MCF 10A (cell line): ENCODE data around the gene CENPM. TPM values are rescaled to one million over a fixed set of nuclear protein-coding genes. Genes with fewer than 3 reads are reported as not detected.

Source experiments
- BruUV-seq: library from RNA; stranded (reverse); fragments of 400-500 nt; replicated peaks from 2 replicates; lab custom pipeline; 2021; lab: Mats Ljungman, UMichigan
- CTCF ChIA-PET: fragments of 300-600 bp; sonication (Branson Sonifier 250); formaldehyde crosslinking; extraction: SDS; loops from one replicate; lab custom pipeline; 2021; ENCODE audit warnings: antibody characterized with exemption, inconsistent platforms; lab: Yijun Ruan, JAX
- POLR2A ChIA-PET: fragments of 300-600, 350-650 bp; sonication (Branson Sonifier 250); formaldehyde crosslinking; extraction: SDS; loops from one replicate; lab custom pipeline; 2020; ENCODE audit warnings: antibody characterized with exemption, inconsistent platforms; lab: Yijun Ruan, JAX
- DNase-seq: peaks from one replicate; pipeline ENCODE4 v3.0.0-alpha.2; 2018; ENCODE audit not compliant: unreplicated experiment
- H3K27ac Mint-ChIP-seq: one replicate; pipeline ENCODE4 v1.8.0; 2022; ENCODE audit warnings: mild to moderate bottlenecking, low read depth, mixed read lengths; ENCODE audit not compliant: unreplicated experiment
- H3K27me3 Mint-ChIP-seq: one replicate; pipeline ENCODE4 v1.8.0; 2022; ENCODE audit warnings: mixed read lengths; ENCODE audit not compliant: insufficient read depth, unreplicated experiment
- H3K36me3 Mint-ChIP-seq: one replicate; pipeline ENCODE4 v1.8.0; 2022; ENCODE audit warnings: mild to moderate bottlenecking, moderate library complexity, mixed read lengths; ENCODE audit not compliant: insufficient read depth, unreplicated experiment
- H3K4me1 Mint-ChIP-seq: one replicate; pipeline ENCODE4 v1.8.0; 2022; ENCODE audit warnings: mixed read lengths; ENCODE audit not compliant: insufficient read depth, unreplicated experiment
- H3K4me3 Mint-ChIP-seq: one replicate; pipeline ENCODE4 v1.8.0; 2022; ENCODE audit warnings: mild to moderate bottlenecking, moderate library complexity, mixed read lengths; ENCODE audit not compliant: unreplicated experiment
- H3K9me3 Mint-ChIP-seq: one replicate; pipeline ENCODE4 v1.8.0; 2022; ENCODE audit warnings: mixed read lengths; ENCODE audit not compliant: unreplicated experiment
- intact Hi-C: fragments of 100-400 bp; cut with micrococcal nuclease; formaldehyde crosslinking; loops from 2 replicates; pipeline ENCODE4 v1.14.1; 2022
- total RNA-seq: library from RNA; stranded (reverse); gene quantifications from 2 replicates; pipeline ENCODE4 v1.2.3, GENCODE V29; 2022
- TF ChIP-seq, protein P1 (sequence below): fragments of 200-600 bp; IDR thresholded peaks from one replicate; pipeline ENCODE4 v1.8.0; 2022; ENCODE audit warnings: antibody characterized with exemption, mild to moderate bottlenecking; ENCODE audit not compliant: unreplicated experiment

CENPM gene
- total RNA-seq, 1 experiment from 2014 or later = 21.1 TPM

DNA sequence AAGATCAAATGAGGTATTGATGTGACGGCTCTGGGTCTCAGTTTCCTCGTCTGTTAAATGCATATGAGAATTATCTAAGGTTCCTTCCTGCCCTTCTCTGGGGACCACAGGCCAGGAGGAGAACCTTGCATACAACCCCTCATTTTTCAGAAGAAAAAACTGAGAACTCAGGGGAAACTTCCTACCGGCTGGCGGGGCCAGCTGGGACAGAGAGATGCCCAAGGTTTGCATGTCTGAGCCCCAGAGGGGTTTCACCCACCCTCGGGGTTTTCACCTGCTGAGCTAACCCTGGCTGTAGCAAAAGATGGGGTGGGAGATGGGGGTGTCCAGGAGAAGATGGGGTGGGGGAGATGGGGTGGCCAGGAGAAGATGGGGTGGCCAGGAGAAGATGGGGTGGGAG lies 24.6 kb downstream of the CENPM start:
- DNase-seq = no peak
- TF ChIP-seq, protein P1, sequence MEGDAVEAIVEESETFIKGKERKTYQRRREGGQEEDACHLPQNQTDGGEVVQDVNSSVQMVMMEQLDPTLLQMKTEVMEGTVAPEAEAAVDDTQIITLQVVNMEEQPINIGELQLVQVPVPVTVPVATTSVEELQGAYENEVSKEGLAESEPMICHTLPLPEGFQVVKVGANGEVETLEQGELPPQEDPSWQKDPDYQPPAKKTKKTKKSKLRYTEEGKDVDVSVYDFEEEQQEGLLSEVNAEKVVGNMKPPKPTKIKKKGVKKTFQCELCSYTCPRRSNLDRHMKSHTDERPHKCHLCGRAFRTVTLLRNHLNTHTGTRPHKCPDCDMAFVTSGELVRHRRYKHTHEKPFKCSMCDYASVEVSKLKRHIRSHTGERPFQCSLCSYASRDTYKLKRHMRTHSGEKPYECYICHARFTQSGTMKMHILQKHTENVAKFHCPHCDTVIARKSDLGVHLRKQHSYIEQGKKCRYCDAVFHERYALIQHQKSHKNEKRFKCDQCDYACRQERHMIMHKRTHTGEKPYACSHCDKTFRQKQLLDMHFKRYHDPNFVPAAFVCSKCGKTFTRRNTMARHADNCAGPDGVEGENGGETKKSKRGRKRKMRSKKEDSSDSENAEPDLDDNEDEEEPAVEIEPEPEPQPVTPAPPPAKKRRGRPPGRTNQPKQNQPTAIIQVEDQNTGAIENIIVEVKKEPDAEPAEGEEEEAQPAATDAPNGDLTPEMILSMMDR = no peak
- BruUV-seq = no TSS peak
- intact Hi-C loops = no loop called here
- Mint-ChIP-seq H3K4me1 (no peaks in the 10 kb centered on the region), H3K36me3 (no peaks in the 10 kb centered on the region), H3K27me3 (peaks cover 1% of the 10 kb centered on the region), H3K9me3 (no peaks in the 10 kb centered on the region), H3K27ac (no peak overlapping the region), H3K4me3 (no peak overlapping the region)
- CTCF ChIA-PET = interaction anchor here (0.6 to 1.1 kb wide), 3 partner anchors 18 to 39 kb away, joined by 3 to 4 read pairs (median 3); partner anchors contain the start of gene CENPM
- POLR2A ChIA-PET = no interaction called here

DNA sequence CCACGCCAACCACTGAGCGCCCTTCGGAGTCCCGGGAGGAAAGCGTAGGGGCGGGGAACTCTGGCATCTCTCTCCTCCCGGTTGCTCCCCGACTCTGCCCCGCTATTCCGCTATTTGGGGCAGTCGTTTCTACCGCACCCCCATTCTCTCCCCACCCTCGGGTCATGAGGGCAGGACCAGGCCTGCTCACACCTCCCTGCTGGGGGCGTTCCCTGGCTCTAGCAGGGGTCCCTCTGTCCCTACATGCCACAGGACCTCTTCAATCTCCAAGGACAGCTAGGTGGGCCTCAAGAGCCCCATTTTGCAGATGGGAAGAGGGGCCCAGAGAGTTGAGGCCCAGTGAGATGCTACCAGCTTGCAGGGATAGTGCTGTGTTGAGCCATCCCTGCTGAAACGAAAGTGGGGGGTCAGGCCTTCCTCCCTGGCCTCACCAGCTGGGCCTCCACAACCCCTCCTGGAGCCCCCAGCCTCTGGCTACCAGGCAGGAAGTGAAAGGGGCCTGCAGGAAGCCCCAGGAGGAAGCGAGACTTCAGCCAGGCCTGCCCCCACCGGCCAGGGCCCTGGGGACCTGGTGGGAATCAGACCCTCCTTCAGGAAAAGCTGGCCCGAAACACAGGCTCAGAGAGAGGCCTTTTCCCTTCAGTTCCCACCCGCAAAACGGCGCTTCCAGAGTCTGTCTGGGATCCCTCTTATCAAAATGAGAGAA lies 26.5 kb downstream of the CENPM start:
- TF ChIP-seq, protein P1 = no peak
- no peak for DNase-seq
- ChIA-PET CTCF (no interaction called here), POLR2A (no interaction called here)
- intact Hi-C loops = no loop called here
- Mint-ChIP-seq H3K9me3 (no peaks in the 10 kb centered on the region), H3K36me3 (no peaks in the 10 kb centered on the region), H3K4me1 (no peaks in the 10 kb centered on the region), H3K27me3 (peaks cover 17% of the 10 kb centered on the region), H3K4me3 (no peak overlapping the region), H3K27ac (no peak overlapping the region)
- BruUV-seq = no TSS peak

DNA sequence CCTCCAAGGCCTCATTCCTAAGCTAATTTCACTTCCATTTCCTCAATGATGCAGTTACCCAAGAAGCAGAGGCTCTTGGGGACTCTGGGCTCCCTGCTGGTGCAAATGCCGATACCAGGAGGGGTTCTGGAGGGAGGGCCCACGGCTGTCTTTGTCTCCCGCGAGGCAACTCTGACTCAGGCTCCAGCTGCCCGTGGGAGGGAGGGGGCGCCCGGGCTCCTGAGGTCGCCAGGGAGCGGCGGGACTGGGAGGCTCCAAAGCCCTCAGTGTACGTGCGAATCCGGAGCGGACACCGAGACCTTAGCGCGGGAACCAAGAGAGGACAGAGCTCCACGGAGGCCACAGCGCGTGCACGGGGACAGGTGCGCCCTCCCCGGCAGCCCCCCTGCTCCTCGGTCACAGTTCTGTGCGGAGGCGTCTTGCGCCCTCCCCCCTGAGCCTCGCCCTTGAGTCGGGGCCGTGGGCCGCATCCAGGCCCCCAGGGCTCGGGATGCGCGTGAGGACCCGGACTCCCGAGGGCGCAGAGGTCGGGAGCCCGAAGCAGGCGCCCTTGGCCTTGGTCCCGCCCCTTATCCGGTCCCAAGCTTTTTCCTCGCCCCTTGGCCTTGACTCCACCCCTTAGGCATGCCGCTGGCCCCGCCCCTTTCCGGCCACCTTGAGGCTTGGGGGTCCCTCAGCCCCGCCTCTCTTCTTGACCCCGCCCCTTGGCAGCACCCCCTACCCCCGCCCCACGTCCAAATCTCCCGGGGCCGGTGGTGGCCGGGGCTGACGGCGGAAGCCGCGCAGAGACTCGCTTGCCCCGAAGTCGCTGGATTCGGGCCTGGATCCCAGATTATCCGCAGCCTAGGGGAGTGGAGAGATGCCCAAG lies 27.4 kb downstream of the CENPM start:
- Mint-ChIP-seq H3K27me3 (peaks cover 19% of the 10 kb centered on the region), H3K27ac (no peak overlapping the region), H3K4me1 (no peaks in the 10 kb centered on the region), H3K4me3 (no peak overlapping the region), H3K9me3 (no peaks in the 10 kb centered on the region), H3K36me3 (no peaks in the 10 kb centered on the region)
- DNase-seq = no peak
- no TSS peak for BruUV-seq
- CTCF ChIA-PET = no interaction called here
- POLR2A ChIA-PET = no interaction called here
- intact Hi-C loops = no loop called here
- TF ChIP-seq, protein P1 = no peak
